ENCODE measurements around the gene PPFIA1.

- TF ChIP-seq POLR2A (IDR thresholded peaks at IDR 0.05; ENCODE audit: low read depth) (no peak), POLR2AphosphoS5 (IDR thresholded peaks at IDR 0.05) (no peak)
- TF ChIP-seq, protein P1, sequence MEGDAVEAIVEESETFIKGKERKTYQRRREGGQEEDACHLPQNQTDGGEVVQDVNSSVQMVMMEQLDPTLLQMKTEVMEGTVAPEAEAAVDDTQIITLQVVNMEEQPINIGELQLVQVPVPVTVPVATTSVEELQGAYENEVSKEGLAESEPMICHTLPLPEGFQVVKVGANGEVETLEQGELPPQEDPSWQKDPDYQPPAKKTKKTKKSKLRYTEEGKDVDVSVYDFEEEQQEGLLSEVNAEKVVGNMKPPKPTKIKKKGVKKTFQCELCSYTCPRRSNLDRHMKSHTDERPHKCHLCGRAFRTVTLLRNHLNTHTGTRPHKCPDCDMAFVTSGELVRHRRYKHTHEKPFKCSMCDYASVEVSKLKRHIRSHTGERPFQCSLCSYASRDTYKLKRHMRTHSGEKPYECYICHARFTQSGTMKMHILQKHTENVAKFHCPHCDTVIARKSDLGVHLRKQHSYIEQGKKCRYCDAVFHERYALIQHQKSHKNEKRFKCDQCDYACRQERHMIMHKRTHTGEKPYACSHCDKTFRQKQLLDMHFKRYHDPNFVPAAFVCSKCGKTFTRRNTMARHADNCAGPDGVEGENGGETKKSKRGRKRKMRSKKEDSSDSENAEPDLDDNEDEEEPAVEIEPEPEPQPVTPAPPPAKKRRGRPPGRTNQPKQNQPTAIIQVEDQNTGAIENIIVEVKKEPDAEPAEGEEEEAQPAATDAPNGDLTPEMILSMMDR (IDR thresholded peaks at IDR 0.05) = no peak
Observed at GRCh38 chr11:70429724-70430521, 159.4 kb downstream of the PPFIA1 start.
